Liver (tissue), 2 donors: ENCODE results near the gene RPS5.

Experiments used
- MAX ChIP-seq: IDR thresholded peaks from 2 replicates; pipeline ENCODE4 v1.6.1; 2016; ENCODE audit warnings: antibody characterized with exemption
- RAD21 ChIP-seq, 2 donors: IDR thresholded peaks; 2 replicates each; pipeline ENCODE4 v1.6.1; 2016; ENCODE audit warnings: antibody characterized with exemption in 2 of 2, mild to moderate bottlenecking in 2 of 2
- donor health status: healthy.

- TF ChIP-seq MAX (no peak), RAD21 (IDR thresholded peaks at IDR 0.05) (no peak)
These were observed 29.5 kb downstream of the RPS5 start for GRCh38 chr19:58416604-58417003.
